Astrocyte of the spinal cord (primary cell): ENCODE results near the gene CASP8.

Experiments
- DNase-seq: peaks from one replicate; pipeline ENCODE4 v3.0.0; 2011; ENCODE audit warnings: low read depth, low spot score
- H3K4me3 ChIP-seq: 2 replicates; pipeline ENCODE4 v1.5.1; 2011; ENCODE audit warnings: low read depth, mild to moderate bottlenecking, low read length, moderate library complexity
- in situ Hi-C: cut with HindIII; loops from 2 replicates; pipeline ENCODE4 v1.10.0; 2017; ENCODE audit warnings: low sequenced_read_pairs
- TF ChIP-seq, protein P1 (sequence below): IDR thresholded peaks from 2 replicates; pipeline ENCODE4 v1.5.1; 2012; ENCODE audit warnings: low read depth, mild to moderate bottlenecking, low read length, inconsistent platforms

CASP8 gene

DNA sequence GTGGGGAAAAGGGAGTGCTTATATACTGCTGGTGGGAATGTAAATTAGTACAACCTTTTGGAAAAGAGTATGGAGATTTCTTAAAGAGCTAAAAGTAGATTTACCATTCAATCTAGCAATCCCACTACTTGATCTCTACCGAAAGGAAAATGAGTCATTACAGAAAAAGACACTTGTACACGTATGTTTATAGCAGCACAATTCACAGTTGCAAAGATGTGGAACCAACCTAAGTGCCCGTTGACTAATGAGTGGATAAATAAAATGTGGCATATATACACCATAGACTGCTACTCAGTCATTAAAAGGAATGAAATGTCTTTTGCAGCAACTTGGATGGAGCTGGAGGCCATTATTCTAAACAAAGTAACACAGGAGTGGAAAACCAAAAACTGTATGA lies 67.3 kb downstream of the CASP8 start:
- no peak overlapping the region for H3K4me3 ChIP-seq
- no peak for DNase-seq
- TF ChIP-seq, protein P1, sequence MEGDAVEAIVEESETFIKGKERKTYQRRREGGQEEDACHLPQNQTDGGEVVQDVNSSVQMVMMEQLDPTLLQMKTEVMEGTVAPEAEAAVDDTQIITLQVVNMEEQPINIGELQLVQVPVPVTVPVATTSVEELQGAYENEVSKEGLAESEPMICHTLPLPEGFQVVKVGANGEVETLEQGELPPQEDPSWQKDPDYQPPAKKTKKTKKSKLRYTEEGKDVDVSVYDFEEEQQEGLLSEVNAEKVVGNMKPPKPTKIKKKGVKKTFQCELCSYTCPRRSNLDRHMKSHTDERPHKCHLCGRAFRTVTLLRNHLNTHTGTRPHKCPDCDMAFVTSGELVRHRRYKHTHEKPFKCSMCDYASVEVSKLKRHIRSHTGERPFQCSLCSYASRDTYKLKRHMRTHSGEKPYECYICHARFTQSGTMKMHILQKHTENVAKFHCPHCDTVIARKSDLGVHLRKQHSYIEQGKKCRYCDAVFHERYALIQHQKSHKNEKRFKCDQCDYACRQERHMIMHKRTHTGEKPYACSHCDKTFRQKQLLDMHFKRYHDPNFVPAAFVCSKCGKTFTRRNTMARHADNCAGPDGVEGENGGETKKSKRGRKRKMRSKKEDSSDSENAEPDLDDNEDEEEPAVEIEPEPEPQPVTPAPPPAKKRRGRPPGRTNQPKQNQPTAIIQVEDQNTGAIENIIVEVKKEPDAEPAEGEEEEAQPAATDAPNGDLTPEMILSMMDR: no peak
- in situ Hi-C loops: no loop called here

DNA sequence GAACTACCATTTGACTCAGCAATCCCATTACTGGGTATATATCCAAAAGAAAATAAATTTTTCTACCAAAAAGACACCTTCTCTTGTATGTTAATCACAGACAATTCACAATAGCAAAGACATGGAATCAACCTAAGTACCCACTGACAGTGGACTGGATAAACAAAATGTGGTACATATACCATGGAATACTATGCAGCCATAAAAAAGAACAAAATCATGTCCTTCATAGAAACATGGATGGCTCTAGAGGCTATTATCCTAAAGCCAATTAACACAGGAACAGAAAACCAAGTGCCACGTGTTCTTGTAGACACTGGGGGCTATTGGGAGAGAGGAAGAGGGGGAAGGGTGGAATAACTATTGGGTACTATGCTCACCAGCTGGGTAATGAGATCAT lies 69.1 kb downstream of the CASP8 start:
- no peak for DNase-seq
- TF ChIP-seq, protein P1: no peak
- in situ Hi-C loops: no loop called here
- H3K4me3 ChIP-seq: no peak overlapping the region
